Measurements from ENCODE around the gene SLC38A7.
"Not testable (repeated sequence)": the region's sequence is repeated elsewhere in the genome, so short reads cannot be mapped to it uniquely, and the experiment has no call there.

SLC38A7 gene

DNA sequence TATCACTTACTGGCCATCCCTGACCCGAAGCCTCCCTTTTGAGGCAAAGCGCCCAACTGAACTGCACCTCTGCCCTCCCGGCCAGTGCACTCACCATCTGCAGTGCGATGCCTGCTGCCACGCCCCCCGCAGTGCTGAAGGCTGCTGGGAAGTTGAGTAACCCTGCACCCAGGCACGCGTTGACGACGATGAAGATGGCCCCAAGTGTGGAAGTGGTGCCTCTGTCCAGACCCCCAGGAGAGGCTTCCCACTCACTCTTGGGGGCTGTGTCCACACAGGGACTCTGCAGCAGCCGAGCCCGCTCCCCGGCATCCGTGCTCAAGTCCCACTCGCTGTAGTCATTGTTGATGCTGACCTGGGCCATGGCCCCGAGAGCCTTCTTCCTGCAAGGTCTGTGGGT, 4.8 kb downstream of the SLC38A7 start:
- FAIRE-seq, result no peak
- DNase-seq (ENCODE audit: insufficient read length, low spot score), result no peak

- FAIRE-seq, result no peak
- no peak for DNase-seq (ENCODE audit: insufficient read length, low spot score)
Measured at GRCh38 chr16:58678716-58679115, 5.9 kb downstream of the SLC38A7 start.

- FAIRE-seq, result no peak
Measured at GRCh38 chr16:58678269-58678668, 6.3 kb downstream of the SLC38A7 start.

DNA sequence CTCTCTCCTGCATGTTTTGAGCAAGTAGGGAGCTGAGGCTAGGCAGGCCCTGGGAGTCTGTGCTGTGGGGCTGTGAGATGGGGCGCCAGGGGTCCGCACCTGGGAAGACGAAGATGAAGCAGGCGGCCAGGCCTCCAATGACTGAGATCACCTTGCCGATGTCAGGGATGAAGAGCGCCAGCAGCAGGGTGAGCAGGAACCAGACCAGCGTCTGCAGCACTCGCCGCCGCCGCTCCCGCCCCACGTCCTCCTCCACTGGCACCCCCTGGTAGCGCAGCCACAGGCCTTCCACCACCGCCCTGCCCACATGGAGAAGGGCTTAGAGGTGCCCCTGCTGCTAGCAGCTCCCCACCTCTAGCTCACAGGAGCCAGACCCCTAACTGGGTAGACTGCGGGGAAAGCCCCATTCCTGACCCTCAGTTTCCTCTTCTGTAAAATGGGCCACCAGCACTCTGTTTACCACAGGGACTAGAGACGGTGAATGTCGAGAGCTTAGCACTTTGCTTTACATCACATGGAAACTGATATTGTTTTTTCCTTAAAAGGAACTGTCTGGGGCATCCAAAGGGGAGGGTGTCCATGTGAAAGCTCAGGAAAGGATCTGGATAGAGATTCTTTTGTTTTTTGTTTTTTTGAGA, 13.5 kb downstream of the SLC38A7 start:
- FAIRE-seq, result no peak
- no peak for DNase-seq (ENCODE audit: insufficient read length, low spot score)

More at GRCh38 chr16:58678269-58678668, 6.3 kb downstream of the SLC38A7 start:
- no peak for DNase-seq (ENCODE audit: insufficient read length, low spot score)

DNA sequence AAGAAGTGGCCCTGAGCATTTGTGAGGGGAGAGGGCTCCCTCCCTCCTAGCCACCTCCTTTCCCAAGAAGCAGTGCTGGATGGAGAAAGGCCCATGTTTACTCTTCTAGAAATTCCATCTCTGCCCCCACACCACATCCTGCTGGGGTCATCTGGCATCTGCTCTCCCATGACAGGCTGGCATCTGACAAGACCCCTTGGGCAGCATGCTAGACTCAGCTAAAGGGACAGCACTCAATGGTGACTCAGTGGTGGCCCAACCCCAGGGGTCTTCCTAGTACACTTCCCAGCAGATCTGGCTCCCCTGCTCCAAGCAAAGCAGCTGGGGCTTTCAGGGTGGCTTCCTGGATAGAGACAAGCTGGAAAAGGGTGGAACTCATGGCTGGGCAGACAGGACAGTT, 14.4 kb downstream of the SLC38A7 start:
- DNase-seq (ENCODE audit: insufficient read length, low spot score), result no peak
- no peak for FAIRE-seq

DNA sequence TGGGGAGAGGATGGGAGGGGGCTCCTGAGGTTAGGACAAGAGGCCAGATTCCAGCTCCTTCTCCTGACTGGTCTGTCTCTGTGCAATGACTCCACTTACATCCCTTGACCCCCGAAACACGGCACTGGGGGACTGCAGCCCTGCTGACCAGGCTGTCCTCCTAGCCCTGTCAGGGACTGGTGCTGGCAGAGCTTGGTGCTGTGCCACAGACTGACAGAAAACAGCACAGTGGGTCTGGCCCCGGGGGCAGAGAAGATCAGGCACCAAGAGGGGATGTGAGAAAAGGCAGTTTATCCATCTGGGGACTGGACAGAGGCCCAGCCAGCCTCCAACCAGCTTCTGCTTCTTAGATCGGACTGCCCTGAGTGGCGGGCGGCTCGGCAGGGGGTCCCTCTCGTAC, 19.4 kb downstream of the SLC38A7 start:
- FAIRE-seq (no peak), DNase-seq (ENCODE audit: insufficient read length, low spot score) (no peak)

- FAIRE-seq (peak; percentile 81), DNase-seq (ENCODE audit: insufficient read length, low spot score) (peak; percentile 97)
Measured at GRCh38 chr16:58661199-58661830, 23.3 kb downstream of the SLC38A7 start.

- DNase-seq (ENCODE audit: insufficient read length, low spot score); FAIRE-seq: not testable (repeated sequence)
Measured at GRCh38 chr16:58659911-58660310, 24.7 kb downstream of the SLC38A7 start.

DNA sequence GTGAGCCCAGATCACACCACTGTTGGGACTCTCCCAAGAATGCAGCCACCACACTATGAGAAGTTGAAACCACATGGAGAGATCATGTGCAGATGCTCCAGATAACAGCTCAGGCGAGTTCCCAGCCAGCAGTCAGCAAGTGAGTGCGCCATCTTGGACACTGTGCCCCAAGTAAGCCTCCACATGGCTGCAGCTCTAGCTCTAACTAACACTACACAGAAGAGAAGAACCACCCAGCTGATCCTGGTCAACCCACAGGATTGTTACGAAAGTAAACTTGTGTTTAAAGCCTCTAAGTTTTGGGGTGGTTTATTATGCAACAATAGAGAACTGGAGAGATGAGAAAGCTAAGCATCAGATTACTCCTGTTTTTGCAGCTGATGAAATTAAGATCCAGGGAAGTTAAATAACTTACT, 25.8 kb downstream of the SLC38A7 start:
- FAIRE-seq (no peak), DNase-seq (ENCODE audit: insufficient read length, low spot score) (no peak)

GRCh38 chr16:58656899-58657298, 27.7 kb downstream of the SLC38A7 start:
- DNase-seq (ENCODE audit: insufficient read length, low spot score) (no peak), FAIRE-seq (no peak)

DNA sequence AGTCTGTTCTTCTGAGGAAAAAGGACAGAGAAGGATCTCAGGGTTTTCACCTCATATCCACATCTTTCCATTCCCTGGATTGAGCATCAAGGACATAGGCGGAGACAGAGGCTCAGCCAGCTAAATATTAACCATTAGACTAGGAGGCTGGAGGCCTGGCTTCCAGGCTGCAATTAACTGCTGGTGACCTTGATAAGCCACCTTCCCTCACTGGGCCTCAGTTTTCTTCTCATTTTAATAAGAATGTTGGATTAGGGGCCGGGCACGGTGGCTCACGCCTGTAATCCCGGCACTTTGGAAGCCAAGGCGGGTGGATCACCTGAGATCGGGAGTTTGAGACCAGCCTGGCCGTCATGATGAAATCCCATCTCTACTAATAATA, 29.4 kb downstream of the SLC38A7 start:
- no peak for FAIRE-seq

DNA sequence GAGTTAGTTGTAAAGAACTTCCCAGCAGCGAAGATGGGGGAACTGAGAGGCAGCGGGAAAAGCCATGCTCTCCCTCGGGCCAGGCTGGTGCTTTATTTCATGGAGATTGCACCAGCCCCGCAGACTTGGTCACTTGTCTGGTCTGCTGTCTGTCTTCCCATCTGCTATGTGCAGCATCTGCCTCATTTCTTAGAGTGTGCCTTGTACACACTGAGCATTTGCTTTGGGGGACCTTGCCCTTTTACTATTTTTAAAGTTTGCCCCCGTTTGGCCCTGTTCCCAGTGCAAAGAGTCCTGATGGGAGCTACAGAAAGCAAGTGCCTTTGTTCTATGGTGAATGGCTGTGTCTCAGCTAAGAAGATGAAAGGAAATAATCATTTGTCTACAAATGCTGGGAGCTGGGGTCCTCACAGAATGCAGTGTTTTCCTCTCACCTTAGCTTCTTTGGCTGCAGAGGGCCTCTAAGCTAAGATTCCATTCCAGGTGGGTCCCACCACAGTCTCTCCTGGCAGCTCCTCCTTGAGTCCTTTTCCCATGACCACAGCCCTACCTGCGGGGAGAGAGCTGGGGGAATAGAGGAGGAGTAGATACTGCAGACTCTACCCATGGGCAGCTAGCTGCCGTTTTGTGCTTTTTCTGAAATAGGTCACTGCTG, 29.9 kb downstream of the SLC38A7 start:
- FAIRE-seq (no peak), DNase-seq (ENCODE audit: insufficient read length, low spot score) (no peak)

More for the DNA sequence above, 29.4 kb downstream of the SLC38A7 start:
- no peak for DNase-seq (ENCODE audit: insufficient read length, low spot score)

DNA sequence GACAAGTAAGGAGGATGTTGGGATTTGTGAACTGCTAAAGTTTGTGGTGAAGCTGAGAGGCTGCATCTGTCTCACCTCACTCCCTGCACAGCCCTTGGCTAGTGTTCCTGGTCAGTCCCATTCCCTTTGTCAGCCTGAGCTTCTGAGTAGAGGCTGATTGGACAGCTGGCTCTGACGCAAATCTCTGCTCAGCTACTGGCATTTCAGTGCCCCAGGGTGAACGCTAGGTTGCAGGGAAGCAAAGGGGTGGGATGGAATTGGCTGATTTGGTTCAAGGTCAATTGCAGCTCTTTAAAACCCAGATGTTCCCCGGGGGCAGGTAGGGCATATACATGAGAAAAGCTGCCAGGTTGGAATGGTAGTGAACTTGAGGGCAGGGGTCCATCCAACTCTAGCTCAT, 31.8 kb downstream of the SLC38A7 start:
- DNase-seq (ENCODE audit: insufficient read length, low spot score) (peak; percentile 81), FAIRE-seq (peak; percentile 95)

GRCh38 chr16:58651965-58652348, 32.6 kb downstream of the SLC38A7 start:
- FAIRE-seq (no peak), DNase-seq (ENCODE audit: insufficient read length, low spot score) (no peak)

GRCh38 chr16:58649707-58650106, 34.9 kb downstream of the SLC38A7 start:
- no peak for FAIRE-seq
- no peak for DNase-seq (ENCODE audit: insufficient read length, low spot score)

- DNase-seq (ENCODE audit: insufficient read length, low spot score) (no peak), FAIRE-seq (no peak)
Measured at GRCh38 chr16:58647107-58647506, 37.5 kb downstream of the SLC38A7 start.

- DNase-seq (ENCODE audit: insufficient read length, low spot score) (no peak), FAIRE-seq (no peak)
Measured at GRCh38 chr16:58644765-58645487, 39.6 kb downstream of the SLC38A7 start.

GRCh38 chr16:58644108-58644507, 40.5 kb downstream of the SLC38A7 start:
- DNase-seq (ENCODE audit: insufficient read length, low spot score), result no peak
- FAIRE-seq, result no peak

- no peak for DNase-seq (ENCODE audit: insufficient read length, low spot score)
Measured at GRCh38 chr16:58640949-58641348, 43.6 kb downstream of the SLC38A7 start.

DNA sequence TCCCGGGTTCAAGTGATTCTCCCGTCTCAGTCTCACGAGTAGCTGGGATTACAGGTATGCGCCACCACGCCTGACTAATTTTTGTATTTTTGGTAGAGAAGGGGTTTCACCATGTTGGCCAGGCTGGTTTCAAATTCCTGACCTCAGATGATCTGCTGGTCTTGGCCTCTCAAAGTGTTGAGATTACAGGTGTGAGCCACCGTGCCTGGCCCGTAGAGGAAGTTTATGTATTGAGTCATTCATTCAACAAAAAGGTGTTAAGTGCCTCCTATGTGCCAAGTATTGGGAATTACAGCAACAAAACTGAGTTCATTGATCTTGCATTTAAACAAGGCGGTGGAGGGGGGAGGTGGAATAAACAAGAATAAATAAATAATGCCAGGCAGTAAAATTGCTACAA, 44.7 kb downstream of the SLC38A7 start:
- DNase-seq (ENCODE audit: insufficient read length, low spot score), result no peak

More at GRCh38 chr16:58640949-58641348, 43.6 kb downstream of the SLC38A7 start:
- no peak for FAIRE-seq

DNA sequence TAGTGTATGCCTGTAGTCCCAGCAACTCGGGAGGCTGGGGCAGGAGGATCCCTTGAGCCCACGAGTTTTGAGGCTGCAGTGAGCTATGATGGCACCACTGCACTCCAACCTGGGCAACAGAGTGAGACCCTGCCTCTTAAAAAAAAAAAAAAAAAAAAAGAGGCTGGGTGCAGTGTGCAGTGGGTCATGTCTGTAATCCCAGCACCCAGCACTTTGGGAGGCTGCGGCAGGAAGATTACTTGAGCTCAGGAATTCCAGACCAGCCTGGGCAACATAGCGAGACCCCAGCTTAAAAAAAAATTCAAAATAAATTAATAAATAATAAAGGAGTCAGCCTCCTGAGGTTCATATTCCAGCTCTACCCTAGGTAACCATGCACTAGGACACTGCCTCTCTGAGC, 45.3 kb downstream of the SLC38A7 start:
- FAIRE-seq (no peak), DNase-seq (ENCODE audit: insufficient read length, low spot score) (no peak)

More for the DNA sequence above, 44.7 kb downstream of the SLC38A7 start:
- FAIRE-seq, result no peak
